B cell (primary cell): ENCODE results near the gene WDR82.

ENCODE experiments used
- CTCF ChIP-seq: fragments of 200-600 bp; IDR thresholded peaks from one replicate; pipeline ENCODE4 v1.8.0; 2022; ENCODE audit warnings: antibody characterized with exemption, mild to moderate bottlenecking
- EZH2 ChIP-seq: IDR thresholded peaks from 2 replicates; pipeline ENCODE4 v1.6.1; 2012; ENCODE audit warnings: borderline replicate concordance, low read depth, mild to moderate bottlenecking, moderate library complexity, low read length; ENCODE audit not compliant: insufficient read depth, poor library complexity, severe bottlenecking

- TF ChIP-seq CTCF (no peak), EZH2 (no peak)
These were observed 16.0 kb downstream of the WDR82 start for GRCh38 chr3:52262447-52262846.
